ENCODE results near the gene MBL2.

Gene MBL2

DNA sequence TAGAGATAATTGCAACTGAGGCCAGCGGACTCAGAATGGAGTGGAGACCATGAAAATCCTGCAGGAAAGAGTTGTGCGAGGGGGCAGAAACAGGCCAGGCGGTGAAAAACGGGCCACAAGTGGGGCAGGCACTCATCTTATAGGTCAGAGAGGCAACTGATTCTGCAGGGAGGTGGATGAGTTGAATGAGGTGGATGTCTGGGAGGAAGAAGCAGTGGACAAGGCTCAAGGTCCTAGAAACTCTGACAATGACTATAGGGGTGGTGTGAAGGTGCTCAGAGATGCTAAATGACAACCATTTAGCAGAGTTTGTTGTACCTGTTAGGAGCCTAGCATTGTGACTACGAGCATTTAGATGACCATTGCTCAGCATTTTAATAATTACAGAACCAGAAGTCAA is 33.6 kb downstream of the MBL2 start:
- no peak for TF ChIP-seq CTCF (IDR thresholded peaks at IDR 0.05; ENCODE audit: low read depth, low read length)
- H3K27me3 ChIP-seq (ENCODE audit: insufficient read depth, low read depth, severe bottlenecking): no peaks in the 10 kb centered on the region
- H3K9me3 ChIP-seq (ENCODE audit: severe bottlenecking): no peaks in the 10 kb centered on the region
- no peak for DNase-seq
- no peaks in the 10 kb centered on the region for H3K36me3 ChIP-seq
- H3K4me3 ChIP-seq (ENCODE audit: low read depth, low read length): no peak overlapping the region
- no peak overlapping the region for H3K27ac ChIP-seq

GRCh38 chr10:52729271-52730104 is 43.1 kb downstream of the MBL2 start:
- no peaks in the 10 kb centered on the region for H3K9me3 ChIP-seq (ENCODE audit: severe bottlenecking)
- no peak overlapping the region for H3K27ac ChIP-seq
- H3K4me3 ChIP-seq (ENCODE audit: low read depth, low read length): no peak overlapping the region
- DNase-seq: no peak
- H3K36me3 ChIP-seq: no peaks in the 10 kb centered on the region
- H3K27me3 ChIP-seq (ENCODE audit: insufficient read depth, low read depth, severe bottlenecking): no peaks in the 10 kb centered on the region
- 0 out of 2 replicates have a peak, but pooled peaks have one; percentile 3 for TF ChIP-seq CTCF (IDR thresholded peaks at IDR 0.05; ENCODE audit: low read depth, low read length)

DNA sequence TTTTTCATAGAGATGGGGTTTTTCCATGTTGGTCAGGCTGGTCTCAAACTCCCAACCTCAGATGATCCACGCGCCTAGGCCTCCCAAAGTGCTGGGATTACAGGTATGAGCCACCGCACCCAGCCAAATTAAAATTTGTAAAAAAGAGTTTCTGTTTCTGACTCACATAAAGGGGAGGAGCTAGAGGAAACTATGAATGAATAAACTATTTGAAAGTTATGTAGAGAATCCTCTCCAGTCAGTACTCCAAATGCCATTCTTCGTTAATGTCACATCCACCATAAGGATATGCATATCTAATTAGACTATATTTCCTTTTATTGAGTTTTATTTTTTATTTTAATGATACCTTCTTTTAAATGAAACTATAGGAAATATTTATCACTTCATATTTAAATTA is 52.6 kb downstream of the MBL2 start:
- H3K9me3 ChIP-seq (ENCODE audit: severe bottlenecking): no peaks in the 10 kb centered on the region
- TF ChIP-seq CTCF (IDR thresholded peaks at IDR 0.05; ENCODE audit: low read depth, low read length): no peak
- no peak overlapping the region for H3K4me3 ChIP-seq (ENCODE audit: low read depth, low read length)
- H3K27me3 ChIP-seq (ENCODE audit: insufficient read depth, low read depth, severe bottlenecking): no peaks in the 10 kb centered on the region
- no peaks in the 10 kb centered on the region for H3K36me3 ChIP-seq
- no peak overlapping the region for H3K27ac ChIP-seq
- DNase-seq: no peak

Measured in WERI-Rb-1 (cell line).